ENCODE results near the gene LRMDA.

DNA sequence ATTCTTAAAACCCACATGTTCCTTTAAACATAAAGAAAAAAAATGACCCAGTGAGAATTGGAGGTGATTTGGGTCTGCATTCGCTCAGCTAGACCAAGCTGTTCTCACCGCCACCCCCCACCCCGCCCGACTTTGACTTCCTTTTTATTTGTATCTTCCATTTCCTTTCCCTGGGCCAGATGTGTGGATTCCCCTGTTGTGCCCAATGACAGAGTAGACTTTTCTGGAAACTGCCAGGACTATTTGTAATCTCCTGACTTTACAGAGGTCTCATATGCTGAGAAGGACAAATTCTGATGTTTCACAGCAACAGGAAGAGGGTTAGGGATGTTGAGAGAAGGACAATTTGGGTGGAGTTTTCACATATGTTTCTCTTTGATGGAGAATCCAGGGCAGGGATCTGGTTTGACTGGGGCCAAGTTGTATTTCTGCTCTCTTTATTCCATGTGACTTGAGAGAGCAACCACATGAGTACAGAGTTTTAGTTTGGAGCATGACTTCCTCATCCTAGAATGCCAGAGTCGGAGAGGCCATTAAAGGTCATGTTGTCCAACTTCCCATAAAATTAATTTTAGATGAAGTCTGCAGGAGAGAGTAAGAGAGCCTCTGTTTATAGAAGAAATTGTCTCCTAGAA, 1023.2 kb downstream of the LRMDA start:
- TF ChIP-seq, protein P1, sequence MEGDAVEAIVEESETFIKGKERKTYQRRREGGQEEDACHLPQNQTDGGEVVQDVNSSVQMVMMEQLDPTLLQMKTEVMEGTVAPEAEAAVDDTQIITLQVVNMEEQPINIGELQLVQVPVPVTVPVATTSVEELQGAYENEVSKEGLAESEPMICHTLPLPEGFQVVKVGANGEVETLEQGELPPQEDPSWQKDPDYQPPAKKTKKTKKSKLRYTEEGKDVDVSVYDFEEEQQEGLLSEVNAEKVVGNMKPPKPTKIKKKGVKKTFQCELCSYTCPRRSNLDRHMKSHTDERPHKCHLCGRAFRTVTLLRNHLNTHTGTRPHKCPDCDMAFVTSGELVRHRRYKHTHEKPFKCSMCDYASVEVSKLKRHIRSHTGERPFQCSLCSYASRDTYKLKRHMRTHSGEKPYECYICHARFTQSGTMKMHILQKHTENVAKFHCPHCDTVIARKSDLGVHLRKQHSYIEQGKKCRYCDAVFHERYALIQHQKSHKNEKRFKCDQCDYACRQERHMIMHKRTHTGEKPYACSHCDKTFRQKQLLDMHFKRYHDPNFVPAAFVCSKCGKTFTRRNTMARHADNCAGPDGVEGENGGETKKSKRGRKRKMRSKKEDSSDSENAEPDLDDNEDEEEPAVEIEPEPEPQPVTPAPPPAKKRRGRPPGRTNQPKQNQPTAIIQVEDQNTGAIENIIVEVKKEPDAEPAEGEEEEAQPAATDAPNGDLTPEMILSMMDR (conservative IDR thresholded peaks at IDR 0.05; ENCODE audit: low read length): no peak
- TF ChIP-seq EZH2phosphoT487 (IDR thresholded peaks at IDR 0.05; ENCODE audit: borderline replicate concordance): no peak

All from Loucy (cell line).